Spleen (tissue), 11 donors: ENCODE measurements around the gene SLC38A3. TPM values are rescaled to one million over a fixed set of nuclear protein-coding genes. Genes with fewer than 3 reads are reported as not detected.

Experiments
- DNase-seq: peaks from one replicate; pipeline ENCODE4 v3.0.0-alpha.2; 2020
- H3K27ac ChIP-seq, 8 donors: fragments of 200-600 bp; sonication (generic) in 7 of 8; 1 replicate in 4 of 8; 2 replicates in 4 of 8; pipeline versions ENCODE4 v1.5.0 to v1.8.0; 2016 to 2021; ENCODE audit warnings: inconsistent platforms in 4 of 8, mild to moderate bottlenecking in 4 of 8, moderate library complexity in 1 of 8
- H3K27me3 ChIP-seq, 7 donors: fragments of 200-600 bp; sonication (generic) in 6 of 7; replicated peaks in 1 of 7; 1 replicate in 4 of 7; 2 replicates in 3 of 7; pipeline versions ENCODE4 v1.5.0 to v1.8.0; 2016 to 2021; ENCODE audit warnings: inconsistent platforms in 3 of 7, mild to moderate bottlenecking in 1 of 7
- H3K36me3 ChIP-seq, 6 donors: fragments of 200-600 bp; sonication (generic) in 5 of 6; 1 replicate in 4 of 6; 2 replicates in 2 of 6; pipeline versions ENCODE4 v1.5.0 to v1.8.0; 2016 to 2021; ENCODE audit warnings: inconsistent platforms in 2 of 6
- H3K4me1 ChIP-seq, 6 donors: fragments of 200-600 bp; sonication (generic) in 5 of 6; 1 replicate in 3 of 6; 2 replicates in 3 of 6; pipeline versions ENCODE4 v1.5.0 to v1.8.0; 2016 to 2021; ENCODE audit warnings: inconsistent platforms in 3 of 6
- H3K4me3 ChIP-seq, 8 donors: fragments of 200-600 bp; sonication (generic) in 7 of 8; 1 replicate in 4 of 8; 2 replicates in 4 of 8; pipeline versions ENCODE4 v1.5.0 to v1.8.0; 2016 to 2021; ENCODE audit warnings: inconsistent platforms in 4 of 8, mild to moderate bottlenecking in 4 of 8, moderate library complexity in 2 of 8
- H3K9me3 ChIP-seq, 8 donors: fragments of 200-600 bp; sonication (generic) in 7 of 8; 1 replicate in 4 of 8; 2 replicates in 4 of 8; pipeline versions ENCODE4 v1.5.0 to v1.8.0; 2016 to 2021; ENCODE audit warnings: inconsistent platforms in 4 of 8
- POLR2A ChIP-seq, 3 donors: fragments of 450-650 bp; IDR thresholded peaks; one replicate each; pipeline ENCODE4 v1.5.1; 2017; ENCODE audit warnings: antibody characterized with exemption in 3 of 3, mild to moderate bottlenecking in 1 of 3
- POLR2AphosphoS5 ChIP-seq, 3 donors: sonication (generic); formaldehyde crosslinking; IDR thresholded peaks; one replicate each; pipeline ENCODE4 v1.5.1; 2017; ENCODE audit warnings: antibody characterized with exemption in 3 of 3
- WGBS, 5 donors: extraction: QIAGEN DNeasy Blood & Tissue Kit in 3 of 5; methylation state at CpG; one replicate each; pipeline versions ENCODE4 v1.1.5 to v1.1.7; 2013 to 2018; 5-methylcytosine and 5-hydroxymethylcytosine counted together
- intact Hi-C: fragments of 100-400 bp; cut with DNase I; formaldehyde crosslinking; loops from one replicate; pipeline ENCODE4 v1.15.0; 2023; ENCODE audit warnings: low total_unique reads
- polyA plus RNA-seq, 3 donors: library from polyadenylated mRNA; stranded (reverse); fragments of 200-250 nt; gene quantifications; one replicate each; pipeline ENCODE4 v1.2.1, GENCODE V29; 2013
- total RNA-seq, 7 donors: library from RNA; depleted of rRNA in 3 of 7; stranded (reverse); fragments of >200 nt in 3 of 7; fragmentation: NEBNext Ultra II Directional in 4 of 7; extraction: Animal tissue kit (Norgen Biotek cat#: 25700) in 4 of 7; gene quantifications; one replicate each; pipeline versions ENCODE4 v1.1.0 to v1.2.1, GENCODE V29; 2016 to 2021
- TF ChIP-seq, protein P1 (sequence below), 11 experiments: fragments of 200-600 bp in 7 of 11; fragments of 450-650 bp in 4 of 11; sonication (generic) in 4 of 11; IDR thresholded peaks in 8 of 11; conservative IDR thresholded peaks in 3 of 11; 1 replicate in 7 of 11; 2 replicates in 4 of 11; pipeline versions ENCODE4 v1.4.0 to v1.8.0; 2016 to 2021; ENCODE audit warnings: antibody characterized with exemption in 11 of 11, inconsistent platforms in 4 of 11, mild to moderate bottlenecking in 1 of 11
- donor health status: healthy with polysubstance abuse.
- donor health status: DM: no; HTN: no; CAD: no; lungs with moderate emphysema.
- donor health status: DM: no; HTN: no; CAD: no.
- donor health status: Bipolar disorder and iron deficiency.
- donor health status: healthy.
- donor health status: DM: no; HTN: no; CAD: no.
- donor health status: DM: yes; HTN: yes; CAD: no.

The SLC38A3 gene
- total and polyA plus RNA-seq, 10 donors: 0.02 to 0.07 TPM; not detected in 8

DNA sequence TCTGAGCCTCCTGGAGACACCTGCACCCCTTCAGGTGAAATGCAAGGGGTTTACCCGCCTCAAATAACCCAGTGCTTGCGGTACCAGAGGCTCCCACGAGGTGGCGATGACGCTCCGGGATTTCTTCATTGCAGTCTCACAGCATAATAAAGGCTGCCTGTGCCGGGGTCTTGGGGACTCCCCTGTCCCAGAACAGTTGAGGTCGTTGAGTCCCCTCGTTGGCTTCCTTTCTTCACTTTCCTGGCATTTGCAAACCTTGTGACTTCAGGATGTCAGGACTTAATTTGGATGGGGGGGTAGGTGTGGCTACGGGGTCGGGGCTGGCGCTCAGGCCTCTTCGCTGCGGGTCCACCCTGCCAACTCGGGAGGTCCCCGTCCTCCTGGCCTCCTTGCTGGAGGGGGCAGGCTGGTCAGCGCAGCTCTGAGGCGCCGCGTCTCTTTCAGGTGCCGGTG lies 12.4 kb upstream of the SLC38A3 start:
- TF ChIP-seq, protein P1, sequence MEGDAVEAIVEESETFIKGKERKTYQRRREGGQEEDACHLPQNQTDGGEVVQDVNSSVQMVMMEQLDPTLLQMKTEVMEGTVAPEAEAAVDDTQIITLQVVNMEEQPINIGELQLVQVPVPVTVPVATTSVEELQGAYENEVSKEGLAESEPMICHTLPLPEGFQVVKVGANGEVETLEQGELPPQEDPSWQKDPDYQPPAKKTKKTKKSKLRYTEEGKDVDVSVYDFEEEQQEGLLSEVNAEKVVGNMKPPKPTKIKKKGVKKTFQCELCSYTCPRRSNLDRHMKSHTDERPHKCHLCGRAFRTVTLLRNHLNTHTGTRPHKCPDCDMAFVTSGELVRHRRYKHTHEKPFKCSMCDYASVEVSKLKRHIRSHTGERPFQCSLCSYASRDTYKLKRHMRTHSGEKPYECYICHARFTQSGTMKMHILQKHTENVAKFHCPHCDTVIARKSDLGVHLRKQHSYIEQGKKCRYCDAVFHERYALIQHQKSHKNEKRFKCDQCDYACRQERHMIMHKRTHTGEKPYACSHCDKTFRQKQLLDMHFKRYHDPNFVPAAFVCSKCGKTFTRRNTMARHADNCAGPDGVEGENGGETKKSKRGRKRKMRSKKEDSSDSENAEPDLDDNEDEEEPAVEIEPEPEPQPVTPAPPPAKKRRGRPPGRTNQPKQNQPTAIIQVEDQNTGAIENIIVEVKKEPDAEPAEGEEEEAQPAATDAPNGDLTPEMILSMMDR (IDR thresholded peaks at IDR 0.05 in 8 of 11, conservative IDR thresholded peaks at IDR 0.05 in 3 of 11): peak; percentile 70 to 95 (median 90)
- no peak for TF ChIP-seq POLR2A (IDR thresholded peaks at IDR 0.05)
- TF ChIP-seq POLR2AphosphoS5 (IDR thresholded peaks at IDR 0.05): no peak
- Histone ChIP-seq H3K4me1 (peaks cover 10 to 44% (median 31%) of the 10 kb centered on the region in 6 donors), H3K9me3 (no peaks in the 10 kb centered on the region), H3K36me3 (peaks cover 0 to 11% (median 2%) of the 10 kb centered on the region in 6 donors), H3K4me3 (peak overlapping the region in 1 of 8 donors; percentile 16), H3K27ac (no peak overlapping the region), H3K27me3 (peaks cover 9 to 51% (median 29%) of the 10 kb centered on the region in 7 donors)
- 12 to 19% (median 17%) methylated on average over 21 of the region's 21 CpGs for WGBS, 5 donors
- DNase-seq: peak; percentile 90
- intact Hi-C loops: loop anchor here (5.0 kb wide), 1 partner anchor 35 kb away; no protein-coding TSS in a partner anchor

DNA sequence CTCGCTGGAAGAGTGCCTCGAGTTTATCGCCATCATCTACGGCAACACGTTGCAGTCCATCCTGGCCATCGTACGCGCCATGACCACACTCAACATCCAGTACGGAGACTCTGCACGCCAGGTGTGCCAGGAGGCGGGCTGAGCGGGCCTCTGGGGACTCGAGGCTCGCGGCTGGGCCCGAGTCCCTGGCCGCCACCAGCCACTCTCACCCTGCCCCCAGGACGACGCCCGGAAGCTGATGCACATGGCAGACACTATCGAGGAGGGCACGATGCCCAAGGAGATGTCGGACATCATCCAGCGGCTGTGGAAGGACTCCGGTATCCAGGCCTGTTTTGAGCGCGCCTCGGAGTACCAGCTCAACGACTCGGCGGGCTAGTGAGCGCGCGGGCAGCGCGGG lies 11.8 kb upstream of the SLC38A3 start:
- DNase-seq: no peak
- peaks cover 9 to 56% (median 29%) of the 10 kb centered on the region in 7 donors for H3K27me3 ChIP-seq
- intact Hi-C loops: loop anchor here (5.0 kb wide), 1 partner anchor 34 kb away; no protein-coding TSS in a partner anchor
- no peaks in the 10 kb centered on the region for H3K9me3 ChIP-seq
- peaks cover 10 to 44% (median 31%) of the 10 kb centered on the region in 6 donors for H3K4me1 ChIP-seq
- TF ChIP-seq, protein P1 (IDR thresholded peaks at IDR 0.05 in 8 of 11, conservative IDR thresholded peaks at IDR 0.05 in 3 of 11): no peak
- TF ChIP-seq POLR2A (IDR thresholded peaks at IDR 0.05): no peak
- no peak for TF ChIP-seq POLR2AphosphoS5 (IDR thresholded peaks at IDR 0.05)
- peaks cover 0 to 5% (median 0%) of the 10 kb centered on the region in 6 donors for H3K36me3 ChIP-seq
- 42 to 57% (median 47%) methylated on average over 18 to 36 of the region's 36 CpGs for WGBS, 5 donors
- H3K27ac ChIP-seq: no peak overlapping the region
- H3K4me3 ChIP-seq: peak overlapping the region in 2 of 8 donors; percentile 15 to 39

DNA sequence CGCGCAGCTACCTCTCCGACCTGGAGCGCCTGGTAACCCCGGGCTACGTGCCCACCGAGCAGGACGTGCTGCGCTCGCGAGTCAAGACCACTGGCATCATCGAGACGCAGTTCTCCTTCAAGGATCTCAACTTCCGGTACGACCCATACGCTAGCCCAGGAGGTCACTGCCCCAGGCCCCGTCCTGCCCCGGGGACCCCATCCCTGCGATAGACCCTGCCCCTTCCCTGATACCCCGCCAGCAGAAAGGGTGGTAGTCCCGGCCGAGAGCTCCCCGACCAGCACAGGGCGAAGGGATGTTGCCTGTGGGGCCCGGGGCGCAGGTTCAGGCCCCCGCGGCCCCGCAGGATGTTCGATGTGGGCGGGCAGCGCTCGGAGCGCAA lies 11.3 kb upstream of the SLC38A3 start:
- no peaks in the 10 kb centered on the region for H3K9me3 ChIP-seq
- DNase-seq: no peak
- TF ChIP-seq POLR2A (IDR thresholded peaks at IDR 0.05): no peak
- TF ChIP-seq, protein P1 (IDR thresholded peaks at IDR 0.05 in 8 of 11, conservative IDR thresholded peaks at IDR 0.05 in 3 of 11): no peak
- no peak for TF ChIP-seq POLR2AphosphoS5 (IDR thresholded peaks at IDR 0.05)
- H3K36me3 ChIP-seq: peaks cover 0 to under 1% (median 0%) of the 10 kb centered on the region in 6 donors
- WGBS, 5 donors: 19 to 39% (median 32%) methylated on average over 16 to 34 of the region's 34 CpGs
- intact Hi-C loops: loop anchor here (5.0 kb wide), 1 partner anchor 34 kb away; no protein-coding TSS in a partner anchor
- peak overlapping the region in 2 of 8 donors; percentile 15 to 39 for H3K4me3 ChIP-seq
- H3K27me3 ChIP-seq: peaks cover 9 to 60% (median 29%) of the 10 kb centered on the region in 7 donors
- no peak overlapping the region for H3K27ac ChIP-seq
- peaks cover 10 to 44% (median 31%) of the 10 kb centered on the region in 6 donors for H3K4me1 ChIP-seq

DNA sequence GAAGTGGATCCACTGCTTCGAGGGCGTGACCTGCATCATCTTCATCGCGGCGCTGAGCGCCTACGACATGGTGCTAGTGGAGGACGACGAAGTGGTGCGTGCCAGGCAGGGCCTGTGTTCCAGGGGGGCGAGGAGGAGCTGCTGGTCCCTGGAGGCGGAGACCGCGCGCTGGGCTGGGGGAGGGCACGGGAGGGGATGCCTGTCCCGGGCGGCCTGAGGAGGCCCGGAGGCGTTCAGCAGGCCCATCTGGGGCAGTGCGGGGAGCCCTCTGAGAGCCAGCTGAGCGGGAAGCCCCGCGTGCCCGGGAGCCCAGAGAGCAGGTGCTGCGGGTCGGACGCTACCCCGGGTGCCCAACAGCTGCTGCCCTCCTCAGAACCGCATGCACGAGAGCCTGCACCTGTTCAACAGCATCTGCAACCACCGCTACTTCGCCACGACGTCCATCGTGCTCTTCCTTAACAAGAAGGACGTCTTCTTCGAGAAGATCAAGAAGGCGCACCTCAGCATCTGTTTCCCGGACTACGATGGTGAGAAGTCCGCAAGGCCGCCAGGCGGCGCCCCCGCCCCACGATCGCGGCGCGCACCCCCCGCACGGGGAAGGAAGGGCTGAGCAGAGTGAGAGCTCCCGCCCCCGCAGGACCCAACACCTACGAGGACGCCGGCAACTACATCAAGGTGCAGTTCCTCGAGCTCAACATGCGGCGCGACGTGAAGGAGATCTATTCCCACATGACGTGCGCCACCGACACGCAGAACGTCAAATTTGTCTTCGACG lies 10.8 kb upstream of the SLC38A3 start:
- no peak for TF ChIP-seq POLR2A (IDR thresholded peaks at IDR 0.05)
- TF ChIP-seq, protein P1 (IDR thresholded peaks at IDR 0.05 in 8 of 11, conservative IDR thresholded peaks at IDR 0.05 in 3 of 11): peak; percentile 45 to 85 (median 79)
- TF ChIP-seq POLR2AphosphoS5 (IDR thresholded peaks at IDR 0.05): peak in 2 of 3 donors; percentile 58 to 70
- no peak overlapping the region for H3K27ac ChIP-seq
- H3K4me3 ChIP-seq: peak overlapping the region in 5 of 8 donors; percentile 13 to 39 (median 15)
- 8 to 13% (median 11%) methylated on average over 23 to 70 of the region's 70 CpGs for WGBS, 5 donors
- intact Hi-C loops: loop anchor here (5.0 kb wide), 1 partner anchor 33 kb away; no protein-coding TSS in a partner anchor
- no peaks in the 10 kb centered on the region for H3K36me3 ChIP-seq
- H3K27me3 ChIP-seq: peaks cover 9 to 66% (median 29%) of the 10 kb centered on the region in 7 donors
- peaks cover 10 to 40% (median 31%) of the 10 kb centered on the region in 6 donors for H3K4me1 ChIP-seq
- DNase-seq: peak; percentile 93
- no peaks in the 10 kb centered on the region for H3K9me3 ChIP-seq
